Esophagus squamous epithelium (tissue), 5 donors: ENCODE results near the gene FLNB. TPM values are rescaled to one million over a fixed set of nuclear protein-coding genes. Genes with fewer than 3 reads are reported as not detected.

Experiments used
- DNase-seq: peaks from one replicate; lab custom pipeline; 2025; lab: John Stamatoyannopoulos, UW
- H3K27ac ChIP-seq, 4 donors: fragments of 200-600 bp; sonication (generic); one replicate each; pipeline ENCODE4 v1.5.1; 2016 to 2019; ENCODE audit warnings: mild to moderate bottlenecking in 1 of 4
- H3K27me3 ChIP-seq, 4 donors: fragments of 200-600 bp; sonication (generic); 1 replicate in 3 of 4; 2 replicates in 1 of 4; pipeline versions ENCODE4 v1.5.1 to v1.6.0; 2017 to 2021; ENCODE audit warnings: antibody characterized with exemption in 1 of 4
- H3K36me3 ChIP-seq, 3 donors: fragments of 200-600 bp; sonication (generic); one replicate each; pipeline ENCODE4 v1.5.1; 2016 to 2019
- H3K4me1 ChIP-seq, 3 donors: fragments of 200-600 bp; sonication (generic); one replicate each; pipeline ENCODE4 v1.5.1; 2017 to 2019
- H3K4me3 ChIP-seq, 4 donors: fragments of 200-600 bp; sonication (generic); 1 replicate in 3 of 4; 2 replicates in 1 of 4; pipeline ENCODE4 v1.5.1; 2016 to 2019; ENCODE audit warnings: mild to moderate bottlenecking in 2 of 4, moderate library complexity in 1 of 4
- H3K9me3 ChIP-seq, 3 donors: fragments of 200-600 bp; sonication (generic); one replicate each; pipeline ENCODE4 v1.5.1; 2016 to 2019
- CTCF ChIP-seq, 6 experiments: fragments of 450-650 bp in 4 of 6; fragments of 200-600 bp in 2 of 6; sonication (generic) in 2 of 6; IDR thresholded peaks; one replicate each; pipeline ENCODE4 v1.5.1; 2016 to 2019; ENCODE audit warnings: antibody characterized with exemption in 6 of 6, mild to moderate bottlenecking in 4 of 6, moderate library complexity in 4 of 6
- POLR2A ChIP-seq, 4 donors: fragments of 450-650 bp; IDR thresholded peaks; one replicate each; pipeline ENCODE4 v1.6.1; 2017; ENCODE audit warnings: antibody characterized with exemption in 4 of 4, mild to moderate bottlenecking in 4 of 4, moderate library complexity in 3 of 4
- WGBS, 2 donors: methylation state at CpG; one replicate each; pipeline ENCODE4 v1.1.5; 2018; 5-methylcytosine and 5-hydroxymethylcytosine counted together
- intact Hi-C: fragments of 100-400 bp; cut with DNase I; formaldehyde crosslinking; loops from one replicate; pipeline ENCODE4 v1.15.0; 2022
- total RNA-seq, 4 donors: library from RNA; depleted of rRNA; stranded (reverse); fragments of >200 nt; gene quantifications; one replicate each; pipeline ENCODE4 v1.1.0, GENCODE V29; 2016
- donor health status: DM: yes; HTN: yes; CAD: no.

Gene FLNB
- total RNA-seq, 4 donors from 2014 or later = 65.4 to 77.0 (median 71.5) TPM

DNA sequence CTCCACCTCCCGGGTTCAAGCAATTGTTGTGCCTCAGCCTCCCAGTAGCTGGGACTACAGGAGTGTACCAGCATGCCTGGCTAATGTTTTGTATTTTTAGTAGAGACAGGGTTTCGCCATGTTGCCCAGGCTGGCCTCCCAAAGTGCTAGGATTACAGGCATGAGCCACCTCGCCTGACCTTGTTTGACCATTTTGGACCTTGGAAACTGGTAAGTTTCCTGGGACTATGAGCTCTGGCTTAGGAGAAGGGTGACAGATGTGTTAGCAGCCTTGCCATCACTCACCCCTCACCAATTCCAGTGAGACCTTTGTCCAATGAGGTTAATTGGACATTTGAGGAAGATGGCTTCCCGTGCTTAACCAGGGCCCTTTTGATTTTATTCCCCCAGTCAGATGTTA is 182.7 kb downstream of the FLNB start:
- no peak for DNase-seq
- Histone ChIP-seq H3K4me1 (peaks cover 0 to 24% (median 15%) of the 10 kb centered on the region in 3 donors), H3K9me3 (no peaks in the 10 kb centered on the region), H3K27ac (no peak overlapping the region), H3K36me3 (no peaks in the 10 kb centered on the region), H3K4me3 (no peak overlapping the region), H3K27me3 (no peaks in the 10 kb centered on the region)
- TF ChIP-seq POLR2A (IDR thresholded peaks at IDR 0.05) = no peak
- TF ChIP-seq CTCF (IDR thresholded peaks at IDR 0.05) = no peak
- 75 to 92% methylated on average over 3 to 4 of the region's 4 CpGs for WGBS, 2 donors
- intact Hi-C loops = no loop called here

- intact Hi-C loops = no loop called here
- TF ChIP-seq CTCF (IDR thresholded peaks at IDR 0.05) (no peak), POLR2A (IDR thresholded peaks at IDR 0.05) (no peak)
- DNase-seq = no peak
- Histone ChIP-seq H3K27ac (no peak overlapping the region), H3K9me3 (no peaks in the 10 kb centered on the region), H3K4me3 (no peak overlapping the region), H3K36me3 (no peaks in the 10 kb centered on the region), H3K27me3 (no peaks in the 10 kb centered on the region), H3K4me1 (peaks cover 0 to 24% (median 15%) of the 10 kb centered on the region in 3 donors)
- 69 to 76% methylated on average over 10 of the region's 10 CpGs for WGBS, 2 donors
These were observed 183.3 kb downstream of the FLNB start for GRCh38 chr3:58191361-58191991.

GRCh38 chr3:58192069-58192468 is 183.8 kb downstream of the FLNB start:
- Histone ChIP-seq H3K4me1 (peaks cover 0 to 24% (median 15%) of the 10 kb centered on the region in 3 donors), H3K27ac (no peak overlapping the region), H3K36me3 (no peaks in the 10 kb centered on the region), H3K27me3 (no peaks in the 10 kb centered on the region), H3K9me3 (no peaks in the 10 kb centered on the region), H3K4me3 (no peak overlapping the region)
- 75 to 81% methylated on average over 4 of the region's 5 CpGs for WGBS, 2 donors
- intact Hi-C loops = no loop called here
- no peak for DNase-seq
- TF ChIP-seq CTCF (IDR thresholded peaks at IDR 0.05) = no peak
- TF ChIP-seq POLR2A (IDR thresholded peaks at IDR 0.05) = no peak

- H3K27ac ChIP-seq = no peak overlapping the region
- H3K4me3 ChIP-seq = no peak overlapping the region
- no peaks in the 10 kb centered on the region for H3K36me3 ChIP-seq
- intact Hi-C loops = no loop called here
- H3K4me1 ChIP-seq = peaks cover 0 to 25% (median 10%) of the 10 kb centered on the region in 3 donors
- no peaks in the 10 kb centered on the region for H3K27me3 ChIP-seq
- 92% methylated on average over 12 of the region's 12 CpGs for WGBS, 2 donors
- no peaks in the 10 kb centered on the region for H3K9me3 ChIP-seq
- DNase-seq = no peak
- TF ChIP-seq CTCF (IDR thresholded peaks at IDR 0.05) (no peak), POLR2A (IDR thresholded peaks at IDR 0.05) (no peak)
These were observed 185.6 kb downstream of the FLNB start for GRCh38 chr3:58193682-58194407.

GRCh38 chr3:58197588-58197987 is 189.4 kb downstream of the FLNB start:
- Histone ChIP-seq H3K4me3 (no peak overlapping the region), H3K9me3 (no peaks in the 10 kb centered on the region), H3K36me3 (no peaks in the 10 kb centered on the region), H3K4me1 (peaks cover 8 to 43% (median 20%) of the 10 kb centered on the region in 3 donors), H3K27ac (peak overlapping the region in 3 of 4 donors; percentile 55 to 74 (median 63)), H3K27me3 (no peaks in the 10 kb centered on the region)
- WGBS, 2 donors = 90 to 92% methylated on average over 2 to 10 of the region's 10 CpGs
- DNase-seq = no peak
- intact Hi-C loops = no loop called here
- TF ChIP-seq CTCF (IDR thresholded peaks at IDR 0.05) (no peak), POLR2A (IDR thresholded peaks at IDR 0.05) (no peak)
